Effector memory CD8-positive, alpha-beta T cell (primary cell): Measurements from ENCODE around the gene NOA1.
A peak's percentile ranks its signal among the peaks of the same experiment; 100 is the strongest.

ENCODE experiments used
- ATAC-seq: fragments of 150-1000 bp; cut with Tn5 transposase; replicated peaks from 2 replicates; pipeline ENCODE4 v1.10.0; 2021; ENCODE audit warnings: mild to moderate bottlenecking, moderate library complexity
- DNase-seq, 3 experiments: peaks; one replicate each; pipeline ENCODE4 v3.0.0; 2021
- H3K27ac Mint-ChIP-seq, 2 donors: one replicate each; pipeline ENCODE4 v1.8.0; 2022; ENCODE audit warnings: mild to moderate bottlenecking in 2 of 2, mixed read lengths in 2 of 2, moderate library complexity in 2 of 2
- H3K27me3 Mint-ChIP-seq, 2 donors: one replicate each; pipeline ENCODE4 v1.8.0; 2022; ENCODE audit warnings: mixed read lengths in 2 of 2
- H3K36me3 Mint-ChIP-seq: one replicate; pipeline ENCODE4 v1.8.0; 2022; ENCODE audit warnings: mild to moderate bottlenecking, moderate library complexity, mixed read lengths; ENCODE audit not compliant: insufficient read depth
- H3K4me1 Mint-ChIP-seq, 2 donors: one replicate each; pipeline ENCODE4 v1.8.0; 2022; ENCODE audit warnings: low read depth in 2 of 2, mixed read lengths in 2 of 2
- H3K4me3 Mint-ChIP-seq, 2 donors: one replicate each; pipeline ENCODE4 v1.8.0; 2022; ENCODE audit warnings: mild to moderate bottlenecking in 2 of 2, mixed read lengths in 2 of 2, moderate library complexity in 2 of 2
- H3K9me3 Mint-ChIP-seq, 2 donors: one replicate each; pipeline ENCODE4 v1.8.0; 2022; ENCODE audit warnings: mixed read lengths in 2 of 2

NOA1 gene

DNA sequence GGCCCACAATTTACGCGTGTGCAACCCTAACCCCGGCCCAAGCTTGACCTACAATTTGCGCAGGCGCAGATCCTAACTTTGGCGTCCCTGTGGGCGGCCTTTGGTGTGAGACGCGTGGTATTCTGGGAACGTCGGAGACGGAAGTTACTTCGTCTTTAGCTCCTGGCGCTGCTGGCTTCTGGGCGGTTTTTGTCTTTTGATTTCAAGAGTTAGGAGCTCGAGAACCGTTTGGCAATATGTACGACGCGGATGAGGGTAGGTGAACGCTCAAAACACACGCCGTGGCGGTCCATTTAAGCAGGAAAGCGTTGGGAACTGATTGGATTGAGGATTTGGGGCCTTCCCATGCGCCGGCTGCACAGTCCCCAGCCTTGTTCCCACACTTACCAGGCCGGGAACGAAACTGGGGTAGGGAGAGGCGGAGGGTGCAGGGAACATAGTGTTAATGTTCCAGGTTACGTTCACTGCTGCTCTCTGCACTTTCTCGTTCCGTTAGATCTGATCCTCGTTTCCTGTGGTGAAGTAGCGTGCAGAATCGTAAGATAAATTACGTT is 1.4 kb upstream of the NOA1 start, which contains the start of gene POLR2B:
TSS of gene POLR2B (plus strand) at position 147 of the 554 bp plus-strand sequence. CDS start at position 237, 90 bp downstream.
- Mint-ChIP-seq H3K4me1 (peaks cover 48 to 68% of the 10 kb centered on the region in 2 donors), H3K27ac (peak within 1 kb of the TSS; percentile 99), H3K27me3 (no peaks in the 10 kb centered on the region), H3K9me3 (no peaks in the 10 kb centered on the region), H3K36me3 (peaks cover 52% of the 10 kb centered on the region), H3K4me3 (peak within 1 kb of the TSS; percentile 100)
- ATAC-seq, result peak; percentile 43
- peak; percentile 67 to 75 (median 73) for DNase-seq

DNA sequence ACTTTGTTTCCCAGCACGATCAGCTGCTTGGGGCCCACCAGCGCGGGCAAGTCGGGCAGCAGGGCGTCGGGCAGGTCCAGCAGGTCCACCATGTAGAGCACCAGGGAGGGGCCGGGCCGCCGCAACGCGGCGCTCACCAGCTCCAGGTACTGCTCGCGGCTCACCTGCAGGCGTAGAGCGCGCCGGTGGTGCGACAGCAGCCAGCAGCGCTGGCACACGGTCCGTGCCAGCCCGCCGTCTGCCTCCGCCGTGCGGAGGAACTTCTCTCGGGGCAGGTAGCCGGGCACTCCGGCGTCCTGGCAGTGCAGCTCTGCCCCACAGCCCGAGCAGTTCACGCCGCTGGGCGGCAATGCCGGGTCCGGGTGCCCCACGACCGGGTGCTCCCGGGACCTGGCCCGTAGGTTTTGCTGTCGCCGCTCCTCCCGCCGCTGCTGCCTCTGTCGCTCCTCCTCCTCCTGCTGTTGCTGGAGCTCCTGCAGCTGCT is 527 bp downstream of the NOA1 start:
- Mint-ChIP-seq H3K27me3 (no peaks in the 10 kb centered on the region), H3K36me3 (peaks cover 63% of the 10 kb centered on the region), H3K9me3 (no peaks in the 10 kb centered on the region), H3K27ac (peak overlapping the region; percentile 99), H3K4me3 (peak overlapping the region; percentile 100), H3K4me1 (peaks cover 40 to 55% of the 10 kb centered on the region in 2 donors)
- DNase-seq (peak; percentile 24 to 47 (median 43)), ATAC-seq (peak; percentile 40)

DNA sequence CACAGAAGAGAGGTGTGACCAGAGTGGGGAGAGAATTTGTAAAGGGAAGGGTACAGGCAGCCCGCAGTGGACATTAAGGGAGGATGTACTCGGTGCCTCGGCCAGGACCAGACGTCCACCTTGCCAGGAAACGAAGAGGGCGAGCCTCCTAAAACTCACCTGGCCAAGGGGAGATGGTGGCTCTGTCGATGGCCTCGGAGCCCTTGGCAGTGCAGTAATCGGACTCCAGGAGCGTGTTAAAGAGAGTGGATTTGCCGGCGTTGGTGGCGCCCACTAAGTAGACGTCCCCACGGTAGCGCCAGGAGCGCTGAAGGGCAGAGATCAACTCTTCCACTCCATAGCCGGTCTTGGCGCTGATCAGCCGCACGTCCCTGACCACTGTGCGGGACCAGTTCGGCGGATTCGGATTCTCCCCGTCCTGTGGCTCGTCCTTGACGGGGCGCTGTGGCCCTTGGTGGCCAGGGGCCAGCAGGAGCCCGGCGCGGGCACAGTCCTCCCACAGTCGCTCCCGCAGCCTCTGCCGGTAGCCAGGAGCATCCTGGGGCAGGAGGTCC is 1.0 kb downstream of the NOA1 start:
- H3K9me3 Mint-ChIP-seq, result no peaks in the 10 kb centered on the region
- peak overlapping the region; percentile 100 for H3K4me3 Mint-ChIP-seq
- peaks cover 38 to 53% of the 10 kb centered on the region in 2 donors for H3K4me1 Mint-ChIP-seq
- H3K27me3 Mint-ChIP-seq, result no peaks in the 10 kb centered on the region
- peak overlapping the region; percentile 58 to 99 for H3K27ac Mint-ChIP-seq
- ATAC-seq (no peak), DNase-seq (no peak)
- H3K36me3 Mint-ChIP-seq, result peaks cover 68% of the 10 kb centered on the region

DNA sequence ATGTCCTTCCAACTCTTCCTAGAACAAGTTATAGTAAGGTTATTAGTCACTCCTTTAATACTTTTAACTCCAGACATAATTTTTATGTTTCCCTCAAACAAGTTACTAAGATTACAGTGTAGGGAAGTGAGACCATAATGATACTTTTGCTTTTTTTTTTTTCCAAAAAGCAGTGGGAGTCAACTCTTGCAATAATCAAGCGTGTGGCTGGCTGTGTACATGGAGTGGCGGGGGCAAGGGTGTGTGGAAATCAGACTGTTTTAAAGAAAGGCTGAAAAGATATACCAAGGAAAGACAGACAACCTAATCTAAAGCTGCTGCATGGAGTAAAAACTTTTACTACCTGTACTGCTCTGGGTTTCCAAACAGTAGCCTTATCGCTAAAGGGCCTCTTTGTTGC is 4.1 kb downstream of the NOA1 start:
- no peak overlapping the region for H3K4me3 Mint-ChIP-seq
- H3K36me3 Mint-ChIP-seq, result peaks cover 79% of the 10 kb centered on the region
- ATAC-seq (no peak), DNase-seq (no peak)
- H3K27ac Mint-ChIP-seq, result no peak overlapping the region
- H3K4me1 Mint-ChIP-seq, result peaks cover 24 to 39% of the 10 kb centered on the region in 2 donors
- no peaks in the 10 kb centered on the region for H3K27me3 Mint-ChIP-seq
- no peaks in the 10 kb centered on the region for H3K9me3 Mint-ChIP-seq

DNA sequence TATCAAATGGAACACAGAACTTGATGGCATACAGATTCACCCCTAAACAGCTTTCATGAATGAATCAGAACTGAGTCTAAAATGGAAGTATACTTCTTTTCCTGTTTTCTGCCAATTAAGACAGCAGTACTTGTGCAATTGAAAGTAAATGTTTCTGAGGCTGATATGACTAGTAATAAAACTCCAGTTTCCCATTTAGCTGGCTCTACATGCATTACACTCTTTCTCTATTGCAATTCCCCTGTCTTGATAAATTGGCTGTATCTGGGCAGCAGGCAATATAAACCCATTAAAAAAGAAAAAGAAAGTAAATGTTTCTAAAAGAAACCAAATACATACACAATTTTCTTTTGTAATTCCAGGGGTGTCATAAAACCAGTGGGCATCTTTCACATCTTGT is 4.6 kb downstream of the NOA1 start:
- Mint-ChIP-seq H3K9me3 (no peaks in the 10 kb centered on the region), H3K27me3 (no peaks in the 10 kb centered on the region), H3K27ac (no peak overlapping the region), H3K36me3 (peaks cover 78% of the 10 kb centered on the region), H3K4me1 (peaks cover 23 to 35% of the 10 kb centered on the region in 2 donors), H3K4me3 (no peak overlapping the region)
- ATAC-seq (no peak), DNase-seq (no peak)

DNA sequence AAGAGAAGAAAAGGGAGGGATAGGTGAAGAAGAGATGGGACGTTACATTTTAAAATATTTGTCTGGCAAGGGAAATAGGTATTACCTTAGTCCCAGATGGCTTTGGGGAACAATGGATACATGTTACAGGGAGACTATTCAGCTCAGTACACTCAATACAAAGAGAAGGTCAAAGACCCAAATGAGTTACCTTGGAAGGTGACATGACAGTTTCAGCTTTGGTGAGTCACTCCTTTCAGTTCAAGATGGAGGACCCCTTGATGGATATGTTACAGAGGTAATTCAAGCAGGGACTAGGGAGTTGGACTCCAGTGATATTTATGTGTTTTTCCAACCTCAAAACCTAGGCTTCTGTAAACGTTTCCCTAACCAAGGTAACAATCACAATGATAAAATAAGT is 5.0 kb downstream of the NOA1 start:
- DNase-seq, result no peak
- Mint-ChIP-seq H3K4me3 (no peak overlapping the region), H3K27ac (no peak overlapping the region), H3K36me3 (peaks cover 78% of the 10 kb centered on the region), H3K4me1 (peaks cover 22 to 31% of the 10 kb centered on the region in 2 donors), H3K9me3 (no peaks in the 10 kb centered on the region), H3K27me3 (no peaks in the 10 kb centered on the region)
- ATAC-seq, result no peak

DNA sequence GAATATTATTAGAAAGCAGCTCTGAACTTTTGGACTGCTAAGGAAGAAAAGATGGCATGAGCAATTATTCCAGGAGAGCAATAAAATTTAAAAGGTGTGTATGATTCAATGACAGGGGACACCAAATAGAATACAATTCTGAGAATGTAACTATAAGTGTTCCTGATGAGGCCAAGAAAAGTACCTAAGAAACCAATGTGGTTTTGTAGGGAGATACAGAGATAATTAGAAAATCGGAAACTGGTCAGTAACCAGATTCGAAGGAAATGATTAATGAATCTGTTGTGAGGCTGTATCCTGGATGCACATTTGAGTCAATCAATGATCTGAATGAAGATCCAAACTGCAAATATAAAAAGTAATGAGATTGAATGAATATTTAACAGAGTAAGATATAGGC is 6.0 kb downstream of the NOA1 start:
- DNase-seq, result no peak
- H3K4me3 Mint-ChIP-seq, result no peak overlapping the region
- H3K36me3 Mint-ChIP-seq, result peaks cover 79% of the 10 kb centered on the region
- peaks cover 18 to 28% of the 10 kb centered on the region in 2 donors for H3K4me1 Mint-ChIP-seq
- H3K27me3 Mint-ChIP-seq, result no peaks in the 10 kb centered on the region
- ATAC-seq, result no peak
- no peak overlapping the region for H3K27ac Mint-ChIP-seq
- H3K9me3 Mint-ChIP-seq, result no peaks in the 10 kb centered on the region

DNA sequence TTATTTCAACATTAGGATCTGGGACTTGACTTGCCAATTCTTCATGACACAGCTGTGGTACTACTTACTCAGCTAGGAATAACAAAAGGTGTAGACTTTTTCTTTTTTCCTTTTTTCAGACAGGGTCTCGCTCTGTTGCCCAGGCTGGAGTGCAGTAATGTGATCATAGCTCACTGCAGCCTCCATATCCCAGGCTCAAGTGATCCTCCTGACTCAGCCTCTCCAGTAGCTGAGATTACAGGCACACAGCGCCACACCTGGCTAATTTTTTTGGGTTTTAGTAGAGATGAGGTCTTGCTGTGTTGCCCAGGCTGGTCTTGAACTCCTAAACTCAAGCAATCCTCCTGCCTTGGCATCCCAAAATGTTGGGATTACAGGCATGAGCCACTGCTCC is 16.3 kb downstream of the NOA1 start:
- no peaks in the 10 kb centered on the region for H3K4me1 Mint-ChIP-seq
- no peak overlapping the region for H3K27ac Mint-ChIP-seq
- H3K9me3 Mint-ChIP-seq, result no peaks in the 10 kb centered on the region
- no peaks in the 10 kb centered on the region for H3K27me3 Mint-ChIP-seq
- peaks cover 52% of the 10 kb centered on the region for H3K36me3 Mint-ChIP-seq
- DNase-seq (no peak), ATAC-seq (no peak)
- H3K4me3 Mint-ChIP-seq, result no peak overlapping the region

DNA sequence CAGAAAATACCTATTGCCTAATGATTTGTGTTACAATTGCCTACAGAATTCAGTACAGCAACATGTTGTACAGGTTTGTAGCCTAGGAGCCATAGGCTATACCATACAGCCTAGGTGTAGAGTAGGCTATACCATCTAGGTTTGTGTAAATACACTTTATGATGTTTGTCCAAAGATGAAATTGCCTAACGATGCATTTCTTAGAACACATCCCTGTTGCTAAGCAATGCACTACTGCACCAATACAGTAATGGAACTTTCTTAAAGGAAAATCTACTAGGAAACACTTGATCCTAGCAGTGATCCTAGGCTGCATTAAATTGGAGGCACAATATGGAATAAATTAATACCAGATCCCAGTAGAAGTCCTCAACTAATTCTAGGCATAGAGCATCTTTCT is 18.3 kb downstream of the NOA1 start:
- Mint-ChIP-seq H3K27me3 (no peaks in the 10 kb centered on the region), H3K36me3 (peaks cover 32% of the 10 kb centered on the region), H3K4me1 (no peaks in the 10 kb centered on the region), H3K4me3 (no peak overlapping the region), H3K9me3 (no peaks in the 10 kb centered on the region), H3K27ac (no peak overlapping the region)
- ATAC-seq (no peak), DNase-seq (no peak)

DNA sequence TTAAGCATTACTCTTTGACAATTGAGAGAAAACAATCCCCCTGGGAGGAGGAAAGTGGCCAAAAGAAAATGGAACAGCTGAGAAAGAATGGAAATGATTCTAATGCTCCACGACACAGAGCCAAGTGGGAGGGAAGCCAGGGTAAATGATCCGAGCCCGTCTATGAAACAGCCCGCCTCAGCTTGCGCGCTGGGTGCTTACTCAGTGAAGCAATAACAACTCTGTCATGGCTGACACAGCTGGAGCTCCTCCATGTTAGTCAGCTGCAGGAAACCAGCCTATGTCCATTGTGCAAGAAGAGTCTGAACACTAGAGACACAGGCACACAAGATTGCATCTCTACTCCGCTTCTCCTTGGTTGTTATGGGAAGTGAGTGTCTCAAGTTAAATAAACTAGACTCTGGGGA is 19.3 kb downstream of the NOA1 start:
- H3K4me1 Mint-ChIP-seq, result no peaks in the 10 kb centered on the region
- H3K27ac Mint-ChIP-seq, result no peak overlapping the region
- H3K27me3 Mint-ChIP-seq, result no peaks in the 10 kb centered on the region
- no peaks in the 10 kb centered on the region for H3K9me3 Mint-ChIP-seq
- H3K36me3 Mint-ChIP-seq, result peaks cover 22% of the 10 kb centered on the region
- DNase-seq (no peak), ATAC-seq (no peak)
- no peak overlapping the region for H3K4me3 Mint-ChIP-seq

DNA sequence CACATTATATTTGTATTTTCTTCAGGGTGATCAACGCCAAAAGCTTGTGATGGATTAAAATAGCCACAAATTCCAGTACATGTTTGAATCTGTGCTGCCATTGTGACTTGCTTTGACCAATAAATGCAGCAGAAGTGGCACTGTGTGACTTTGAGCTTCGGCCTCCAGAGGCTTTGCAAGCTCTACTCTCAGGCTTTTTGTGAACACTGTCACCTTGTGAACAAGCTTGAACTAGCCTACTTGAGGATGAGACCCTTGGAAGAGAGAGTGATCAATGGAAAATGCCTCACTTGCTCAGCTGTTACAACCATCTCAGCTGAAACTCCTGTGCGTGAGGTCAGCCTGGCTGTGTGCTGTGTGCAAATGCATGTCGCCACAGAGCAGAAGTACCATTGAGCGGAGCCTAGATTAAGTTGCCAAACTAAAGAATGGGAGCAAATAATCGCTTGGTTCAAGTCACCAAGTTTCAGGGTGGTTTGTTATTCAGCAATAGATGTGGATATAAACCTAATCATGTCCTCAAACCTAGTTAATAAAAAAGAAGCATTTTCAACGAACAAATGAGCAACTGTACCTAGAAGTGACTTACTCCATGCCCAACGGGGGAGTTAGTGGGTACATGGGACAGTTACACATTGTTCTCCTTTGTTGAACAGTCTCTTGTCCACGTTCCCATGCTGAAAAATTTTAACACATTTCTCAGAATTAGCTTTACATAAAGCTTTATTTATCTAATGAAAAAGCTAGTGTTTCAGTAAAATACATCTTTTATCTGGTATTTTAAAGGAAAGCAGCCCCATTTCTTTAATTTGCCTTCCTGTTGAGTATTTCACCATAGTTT is 23.5 kb downstream of the NOA1 start:
- H3K4me3 Mint-ChIP-seq, result no peak overlapping the region
- no peaks in the 10 kb centered on the region for H3K4me1 Mint-ChIP-seq
- H3K27me3 Mint-ChIP-seq, result no peaks in the 10 kb centered on the region
- no peak for DNase-seq
- H3K36me3 Mint-ChIP-seq, result no peaks in the 10 kb centered on the region
- no peak overlapping the region for H3K27ac Mint-ChIP-seq
- no peak for ATAC-seq
- no peaks in the 10 kb centered on the region for H3K9me3 Mint-ChIP-seq

DNA sequence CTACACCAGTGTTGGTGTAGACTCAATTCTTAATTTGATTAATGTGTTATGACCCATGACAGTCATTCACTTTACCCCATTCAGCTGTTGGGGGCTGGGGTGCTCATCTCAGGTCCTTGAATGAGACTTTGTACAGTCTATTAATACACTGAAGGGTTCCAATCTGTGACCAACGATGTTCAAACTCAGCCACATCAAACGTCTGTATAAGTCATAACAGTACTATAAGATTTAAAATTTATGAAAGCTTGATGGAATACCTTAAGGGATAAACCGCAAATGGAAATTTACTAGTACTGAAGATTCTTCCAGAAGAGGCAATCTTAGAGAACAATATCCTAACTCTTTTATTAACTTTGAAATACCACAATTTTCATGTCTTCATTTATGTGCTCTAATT is 36.0 kb downstream of the NOA1 start:
- Mint-ChIP-seq H3K27ac (peak overlapping the region in 1 of 2 donors; percentile 71), H3K4me1 (peaks cover 0 to 11% of the 10 kb centered on the region in 2 donors), H3K36me3 (peaks cover 26% of the 10 kb centered on the region), H3K27me3 (no peaks in the 10 kb centered on the region), H3K4me3 (no peak overlapping the region), H3K9me3 (no peaks in the 10 kb centered on the region)
- DNase-seq (no peak), ATAC-seq (no peak)

DNA sequence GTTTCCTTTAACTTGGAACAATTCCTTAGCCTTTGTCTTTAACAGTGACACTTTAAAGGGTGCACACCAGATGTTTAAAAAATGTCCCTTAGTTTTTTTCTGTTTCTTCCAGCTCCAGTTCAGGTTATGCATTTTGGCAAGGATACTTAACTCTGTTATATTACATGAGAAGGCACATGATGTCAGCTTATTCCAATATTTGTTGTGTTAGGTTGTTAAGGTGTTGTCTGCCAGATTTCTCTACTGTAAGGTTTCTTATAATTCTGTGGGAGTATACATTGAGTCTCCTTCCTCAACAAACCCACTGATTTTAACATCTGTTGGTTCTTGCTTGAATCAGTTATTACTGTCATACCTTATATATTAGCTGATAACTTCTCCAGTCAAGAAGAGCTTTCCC is 36.4 kb downstream of the NOA1 start:
- H3K4me3 Mint-ChIP-seq, result no peak overlapping the region

DNA sequence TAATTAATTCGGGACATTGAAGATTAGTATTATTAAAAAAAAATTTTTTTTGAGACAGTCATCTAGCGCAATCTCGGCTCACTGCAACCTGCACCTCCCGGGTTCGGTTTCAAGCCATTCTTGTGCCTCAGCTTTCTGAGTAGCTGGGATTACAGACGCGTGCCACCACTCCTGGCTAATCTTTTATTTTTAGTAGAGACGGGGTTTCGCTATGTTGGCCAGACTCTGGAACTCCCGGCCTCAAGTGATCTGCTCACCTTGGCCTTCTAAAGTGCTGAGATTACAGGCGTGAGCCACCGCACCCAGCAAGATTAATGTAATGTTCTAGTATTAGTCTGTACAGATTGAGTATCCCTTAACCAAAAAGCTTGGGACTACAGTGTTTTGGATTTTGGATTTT is 37.0 kb downstream of the NOA1 start:
- Mint-ChIP-seq H3K4me1 (peaks cover 0 to 11% of the 10 kb centered on the region in 2 donors), H3K27me3 (no peaks in the 10 kb centered on the region), H3K36me3 (peaks cover 29% of the 10 kb centered on the region), H3K9me3 (no peaks in the 10 kb centered on the region), H3K27ac (no peak overlapping the region), H3K4me3 (no peak overlapping the region)
- ATAC-seq (no peak), DNase-seq (no peak)

More for the DNA sequence above, 36.4 kb downstream of the NOA1 start:
- Mint-ChIP-seq H3K27me3 (no peaks in the 10 kb centered on the region), H3K9me3 (no peaks in the 10 kb centered on the region), H3K36me3 (peaks cover 29% of the 10 kb centered on the region), H3K27ac (peak overlapping the region in 1 of 2 donors; percentile 71), H3K4me1 (peaks cover 0 to 11% of the 10 kb centered on the region in 2 donors)
- no peak for ATAC-seq
- no peak for DNase-seq
